ENCODE results near the gene COL4A1.

DNA sequence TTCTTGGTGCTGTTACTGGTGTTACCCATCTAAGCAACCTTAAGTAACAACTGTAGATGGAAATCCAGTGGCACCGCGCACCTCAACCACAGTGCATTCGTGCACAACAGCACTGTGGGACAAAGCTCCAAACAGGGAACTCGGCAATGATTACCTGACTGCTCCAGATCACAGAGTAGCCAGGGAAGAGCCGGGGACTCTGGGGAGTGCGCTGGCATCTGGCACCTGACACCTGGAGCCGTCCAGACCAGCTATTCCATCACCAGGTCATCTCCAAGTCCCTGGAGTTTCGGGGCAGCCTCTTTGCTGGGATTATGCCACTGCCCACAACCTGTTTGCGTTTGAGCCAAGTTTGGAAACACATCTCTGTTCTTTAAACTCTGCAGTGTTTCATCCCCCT lies 62.0 kb downstream of the COL4A1 start:
- TF ChIP-seq, protein P1, sequence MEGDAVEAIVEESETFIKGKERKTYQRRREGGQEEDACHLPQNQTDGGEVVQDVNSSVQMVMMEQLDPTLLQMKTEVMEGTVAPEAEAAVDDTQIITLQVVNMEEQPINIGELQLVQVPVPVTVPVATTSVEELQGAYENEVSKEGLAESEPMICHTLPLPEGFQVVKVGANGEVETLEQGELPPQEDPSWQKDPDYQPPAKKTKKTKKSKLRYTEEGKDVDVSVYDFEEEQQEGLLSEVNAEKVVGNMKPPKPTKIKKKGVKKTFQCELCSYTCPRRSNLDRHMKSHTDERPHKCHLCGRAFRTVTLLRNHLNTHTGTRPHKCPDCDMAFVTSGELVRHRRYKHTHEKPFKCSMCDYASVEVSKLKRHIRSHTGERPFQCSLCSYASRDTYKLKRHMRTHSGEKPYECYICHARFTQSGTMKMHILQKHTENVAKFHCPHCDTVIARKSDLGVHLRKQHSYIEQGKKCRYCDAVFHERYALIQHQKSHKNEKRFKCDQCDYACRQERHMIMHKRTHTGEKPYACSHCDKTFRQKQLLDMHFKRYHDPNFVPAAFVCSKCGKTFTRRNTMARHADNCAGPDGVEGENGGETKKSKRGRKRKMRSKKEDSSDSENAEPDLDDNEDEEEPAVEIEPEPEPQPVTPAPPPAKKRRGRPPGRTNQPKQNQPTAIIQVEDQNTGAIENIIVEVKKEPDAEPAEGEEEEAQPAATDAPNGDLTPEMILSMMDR (IDR thresholded peaks at IDR 0.05; ENCODE audit: insufficient read depth, low read depth, low read length), result no peak
- TF ChIP-seq EZH2 (IDR thresholded peaks at IDR 0.05; ENCODE audit: insufficient read depth, low read length), result no peak
